Subcutaneous adipose tissue (tissue), 4 donors: ENCODE results near the gene AMBRA1. TPM values are rescaled to one million over a fixed set of nuclear protein-coding genes. Genes with fewer than 3 reads are reported as not detected.

ENCODE experiments used
- CTCF ChIP-seq: fragments of 450-650 bp; IDR thresholded peaks from one replicate; pipeline ENCODE4 v1.5.1; 2016; ENCODE audit warnings: low read depth, mild to moderate bottlenecking, control low read depth, antibody characterized with exemption, moderate library complexity
- total RNA-seq, 4 donors: library from RNA; depleted of rRNA; stranded (reverse); fragments of >200 nt; gene quantifications; one replicate each; pipeline ENCODE4 v1.1.0, GENCODE V29; 2016

Gene AMBRA1
- total RNA-seq, 4 donors from 2014 or later: 17.1 to 39.4 (median 23.5) TPM

- TF ChIP-seq CTCF: no peak
Measured at GRCh38 chr11:46475926-46476545, 117.8 kb downstream of the AMBRA1 start.

GRCh38 chr11:46475051-46475925, 118.5 kb downstream of the AMBRA1 start:
- no peak for TF ChIP-seq CTCF

GRCh38 chr11:46472662-46472994, 121.2 kb downstream of the AMBRA1 start:
- TF ChIP-seq CTCF: no peak

- no peak for TF ChIP-seq CTCF
Measured at GRCh38 chr11:46471943-46472661, 121.7 kb downstream of the AMBRA1 start.

GRCh38 chr11:46469926-46470325, 123.9 kb downstream of the AMBRA1 start:
- no peak for TF ChIP-seq CTCF

- no peak for TF ChIP-seq CTCF
Measured at GRCh38 chr11:46465683-46466082, 128.1 kb downstream of the AMBRA1 start.
